ENCODE measurements around the gene SLC6A11.

GRCh38 chr3:10972072-10972782 is 156.2 kb downstream of the SLC6A11 start:
- TF ChIP-seq CTCF (IDR thresholded peaks at IDR 0.05) (no peak), POLR2A (IDR thresholded peaks at IDR 0.05) (no peak)

Measured in uterus (tissue), 2 donors.